ENCODE results near the gene ITGAD.

- TF ChIP-seq CTCF (IDR thresholded peaks at IDR 0.05; ENCODE audit: control extremely low read depth in 1 of 3, insufficient read depth in 1 of 3, low read depth in 1 of 3, low read length in 3 of 3) (no peak), NRF1 (IDR thresholded peaks at IDR 0.05; ENCODE audit: low read depth, low read length) (no peak), EZH2 (IDR thresholded peaks at IDR 0.05; ENCODE audit: low read depth, low read length, severe bottlenecking) (no peak), POLR2A (IDR thresholded peaks at IDR 0.05; ENCODE audit: control extremely low read depth in 1 of 2, low read depth in 2 of 2, low read length in 2 of 2) (no peak), TCF12 (IDR thresholded peaks at IDR 0.05; ENCODE audit: low read depth, low read length) (no peak), HDAC6 (IDR thresholded peaks at IDR 0.05; ENCODE audit: low read depth, low read length) (no peak), RAD21 (IDR thresholded peaks at IDR 0.05 in 1 of 2, conservative IDR thresholded peaks at IDR 0.05 in 1 of 2; ENCODE audit: low read depth in 2 of 2, low read length in 2 of 2) (no peak), FOSL1 (IDR thresholded peaks at IDR 0.05; ENCODE audit: insufficient read depth, low read depth, low read length) (no peak), ZNF274 (IDR thresholded peaks at IDR 0.05; ENCODE audit: borderline replicate concordance, extremely low read depth, low read length) (no peak), MAX (IDR thresholded peaks at IDR 0.05) (no peak), TAF1 (IDR thresholded peaks at IDR 0.05; ENCODE audit: low read depth, low read length) (no peak), CEBPB (IDR thresholded peaks at IDR 0.05; ENCODE audit: low read depth, low read length) (no peak)
Observed at GRCh38 chr16:31466381-31466841, 73.3 kb downstream of the ITGAD start.

All from H1 (cell line).